ENCODE measurements around the gene ZFHX3. TPM values are rescaled to one million over a fixed set of nuclear protein-coding genes. Genes with fewer than 3 reads are reported as not detected.

Gene ZFHX3
- total and polyA plus RNA-seq, 9 donors, result 3.4 to 17.6 (median 11.9) TPM

DNA sequence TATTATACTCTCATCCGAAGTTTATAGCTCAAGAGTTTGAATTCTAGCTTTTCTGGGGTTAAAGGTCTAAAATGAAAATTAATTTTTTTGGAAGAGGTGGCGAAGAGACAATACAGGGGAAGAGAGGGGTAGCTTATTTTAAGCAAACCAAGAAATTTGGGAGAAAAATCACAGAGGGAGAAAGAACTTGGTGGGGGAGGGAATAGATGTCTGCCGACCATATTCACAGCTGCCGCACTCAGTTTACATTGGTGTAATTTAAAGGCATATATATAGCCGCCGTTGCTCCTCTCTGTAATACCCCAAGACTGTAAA lies 6.5 kb upstream of the ZFHX3 start:
- Histone ChIP-seq H3K4me3 (no peak overlapping the region), H3K27me3 (no peaks in the 10 kb centered on the region), H3K36me3 (no peaks in the 10 kb centered on the region), H3K9me3 (no peaks in the 10 kb centered on the region), H3K27ac (peak overlapping the region in 1 of 2 donors; percentile 93), H3K4me1 (ENCODE audit: insufficient read depth) (peaks cover 8% of the 10 kb centered on the region)
- DNase-seq, result no peak
- 58 to 72% (median 59%) methylated on average over 6 of the region's 6 CpGs for WGBS, 3 donors
- intact Hi-C loops (cut with DNase I), result loop anchor here in 1 of 4 donors (10.0 kb wide), 1 partner anchor 130 kb away; no protein-coding TSS in a partner anchor
- TF ChIP-seq, protein P1, sequence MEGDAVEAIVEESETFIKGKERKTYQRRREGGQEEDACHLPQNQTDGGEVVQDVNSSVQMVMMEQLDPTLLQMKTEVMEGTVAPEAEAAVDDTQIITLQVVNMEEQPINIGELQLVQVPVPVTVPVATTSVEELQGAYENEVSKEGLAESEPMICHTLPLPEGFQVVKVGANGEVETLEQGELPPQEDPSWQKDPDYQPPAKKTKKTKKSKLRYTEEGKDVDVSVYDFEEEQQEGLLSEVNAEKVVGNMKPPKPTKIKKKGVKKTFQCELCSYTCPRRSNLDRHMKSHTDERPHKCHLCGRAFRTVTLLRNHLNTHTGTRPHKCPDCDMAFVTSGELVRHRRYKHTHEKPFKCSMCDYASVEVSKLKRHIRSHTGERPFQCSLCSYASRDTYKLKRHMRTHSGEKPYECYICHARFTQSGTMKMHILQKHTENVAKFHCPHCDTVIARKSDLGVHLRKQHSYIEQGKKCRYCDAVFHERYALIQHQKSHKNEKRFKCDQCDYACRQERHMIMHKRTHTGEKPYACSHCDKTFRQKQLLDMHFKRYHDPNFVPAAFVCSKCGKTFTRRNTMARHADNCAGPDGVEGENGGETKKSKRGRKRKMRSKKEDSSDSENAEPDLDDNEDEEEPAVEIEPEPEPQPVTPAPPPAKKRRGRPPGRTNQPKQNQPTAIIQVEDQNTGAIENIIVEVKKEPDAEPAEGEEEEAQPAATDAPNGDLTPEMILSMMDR (IDR thresholded peaks at IDR 0.05), result no peak
- TF ChIP-seq POLR2A (IDR thresholded peaks at IDR 0.05) (no peak), EP300 (IDR thresholded peaks at IDR 0.05) (no peak)

DNA sequence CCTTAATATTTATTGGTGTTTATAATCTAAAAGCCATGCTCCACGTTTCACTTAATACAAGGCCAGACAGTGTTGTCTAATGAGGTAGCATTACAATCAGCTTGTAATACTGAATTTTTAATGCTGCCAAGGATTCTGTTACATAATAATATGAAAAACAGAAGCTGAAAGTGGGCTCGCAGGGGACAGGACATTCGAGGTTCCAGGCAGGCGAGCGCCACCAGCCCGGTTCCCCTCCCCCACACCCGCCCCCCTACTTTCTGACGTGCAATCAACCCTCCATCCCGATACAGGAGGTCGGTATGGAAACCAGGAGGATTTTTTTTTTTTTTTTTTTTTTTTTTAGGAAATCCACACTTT lies 6.2 kb upstream of the ZFHX3 start:
- DNase-seq, result no peak
- Histone ChIP-seq H3K9me3 (no peaks in the 10 kb centered on the region), H3K27ac (peak overlapping the region in 1 of 2 donors; percentile 93), H3K36me3 (no peaks in the 10 kb centered on the region), H3K4me3 (no peak overlapping the region), H3K27me3 (no peaks in the 10 kb centered on the region), H3K4me1 (ENCODE audit: insufficient read depth) (peaks cover 8% of the 10 kb centered on the region)
- TF ChIP-seq POLR2A (IDR thresholded peaks at IDR 0.05), result no peak
- TF ChIP-seq, protein P1 (IDR thresholded peaks at IDR 0.05), result no peak
- TF ChIP-seq EP300 (IDR thresholded peaks at IDR 0.05), result no peak
- intact Hi-C loops (cut with DNase I), result loop anchor here in 1 of 4 donors (10.0 kb wide), 1 partner anchor 129 kb away; no protein-coding TSS in a partner anchor
- 31 to 51% (median 33%) methylated on average over 10 of the region's 10 CpGs for WGBS, 3 donors

DNA sequence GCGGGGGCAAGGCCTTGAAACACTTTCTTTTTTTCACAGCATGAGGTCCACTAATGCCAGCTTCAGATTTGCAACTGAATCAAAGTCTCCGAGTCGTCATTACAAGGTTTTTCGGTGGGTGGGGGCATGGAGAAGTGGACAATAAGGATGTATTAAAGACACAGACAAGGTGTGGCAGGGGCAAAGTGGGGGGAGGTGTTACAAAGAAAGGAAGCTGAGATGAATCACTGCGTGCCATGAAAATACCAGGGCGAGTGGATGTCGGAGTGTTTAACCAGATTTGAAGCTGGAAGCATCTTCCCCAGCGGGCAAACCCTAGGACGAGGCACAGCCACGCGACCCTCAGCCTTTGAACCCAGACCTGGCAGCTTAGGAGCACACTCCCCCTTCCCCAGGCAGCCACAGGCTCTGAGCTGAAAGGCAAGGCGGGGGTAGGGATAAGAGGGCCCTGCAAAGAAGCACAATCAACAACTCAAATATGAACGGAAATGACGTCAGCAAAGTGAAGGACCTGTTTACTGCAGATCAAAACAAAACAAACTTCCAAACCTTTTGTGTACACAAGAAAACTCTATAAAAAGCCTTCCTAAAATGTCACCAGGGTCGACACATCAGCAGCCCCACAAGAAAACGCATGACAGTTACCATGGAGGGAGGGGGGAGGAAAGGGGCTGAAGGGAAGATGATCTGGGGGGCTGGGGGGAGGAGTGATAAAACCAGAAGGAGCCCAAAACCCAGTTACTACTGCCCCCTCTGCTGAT lies 5.6 kb upstream of the ZFHX3 start:
- 59 to 76% (median 73%) methylated on average over 16 of the region's 16 CpGs for WGBS, 3 donors
- no peaks in the 10 kb centered on the region for H3K9me3 ChIP-seq
- TF ChIP-seq, protein P1 (IDR thresholded peaks at IDR 0.05), result no peak
- TF ChIP-seq POLR2A (IDR thresholded peaks at IDR 0.05) (no peak), EP300 (IDR thresholded peaks at IDR 0.05) (no peak)
- H3K4me3 ChIP-seq, result no peak overlapping the region
- no peaks in the 10 kb centered on the region for H3K36me3 ChIP-seq
- no peak for DNase-seq
- no peaks in the 10 kb centered on the region for H3K27me3 ChIP-seq
- H3K4me1 ChIP-seq (ENCODE audit: insufficient read depth), result peaks cover 8% of the 10 kb centered on the region
- H3K27ac ChIP-seq, result peak overlapping the region in 1 of 2 donors; percentile 93
- intact Hi-C loops (cut with DNase I), result loop anchor here in 1 of 4 donors (10.0 kb wide), 1 partner anchor 129 kb away; no protein-coding TSS in a partner anchor

DNA sequence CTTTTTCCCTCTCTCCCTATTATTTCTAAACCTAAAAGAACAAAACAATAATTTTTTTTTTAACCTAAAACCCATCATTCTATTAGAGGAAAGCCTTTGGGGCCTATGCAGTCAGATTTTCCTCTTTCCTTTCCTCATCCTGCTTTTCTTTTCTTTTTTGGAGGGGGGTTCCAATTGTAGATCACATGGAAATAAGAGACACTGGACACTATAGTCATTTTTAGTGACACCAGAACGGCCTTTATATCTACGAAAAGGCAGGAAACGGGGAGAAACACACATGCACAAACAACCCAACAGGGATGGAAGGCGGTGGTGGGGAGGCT lies 5.1 kb upstream of the ZFHX3 start:
- no peaks in the 10 kb centered on the region for H3K36me3 ChIP-seq
- no peak overlapping the region for H3K4me3 ChIP-seq
- DNase-seq, result no peak
- TF ChIP-seq, protein P1 (IDR thresholded peaks at IDR 0.05), result no peak
- TF ChIP-seq POLR2A (IDR thresholded peaks at IDR 0.05) (no peak), EP300 (IDR thresholded peaks at IDR 0.05) (no peak)
- no peaks in the 10 kb centered on the region for H3K27me3 ChIP-seq
- peak overlapping the region in 1 of 2 donors; percentile 93 for H3K27ac ChIP-seq
- peaks cover 9% of the 10 kb centered on the region for H3K4me1 ChIP-seq (ENCODE audit: insufficient read depth)
- H3K9me3 ChIP-seq, result no peaks in the 10 kb centered on the region
- 80 to 85% (median 81%) methylated on average over 4 of the region's 4 CpGs for WGBS, 3 donors
- intact Hi-C loops (cut with DNase I), result loop anchor here in 1 of 4 donors (10.0 kb wide), 1 partner anchor 128 kb away; no protein-coding TSS in a partner anchor

All from ovary (tissue), 9 donors.